NOMO-1 treated with dmso at 0.1 percent for 144 hours (cell line): Measurements from ENCODE around the gene KIAA0232.

ENCODE experiments used
- DNase-seq: peaks from one replicate; lab custom pipeline; 2025; ENCODE audit not compliant: unreplicated experiment; lab: John Stamatoyannopoulos, UW

KIAA0232 gene

GRCh38 chr4:6845027-6845426 lies 62.5 kb downstream of the KIAA0232 start:
- no peak for DNase-seq

GRCh38 chr4:6845574-6845973 lies 63.0 kb downstream of the KIAA0232 start:
- no peak for DNase-seq

- no peak for DNase-seq
Measured at GRCh38 chr4:6847178-6847577, 64.7 kb downstream of the KIAA0232 start.

GRCh38 chr4:6848717-6849305 lies 66.3 kb downstream of the KIAA0232 start:
- no peak for DNase-seq

GRCh38 chr4:6849691-6850090 lies 67.2 kb downstream of the KIAA0232 start:
- DNase-seq, result no peak

- no peak for DNase-seq
Measured at GRCh38 chr4:6851431-6851830, 68.9 kb downstream of the KIAA0232 start.

- DNase-seq, result no peak
Measured at GRCh38 chr4:6851962-6852361, 69.4 kb downstream of the KIAA0232 start.

GRCh38 chr4:6852582-6852981 lies 70.1 kb downstream of the KIAA0232 start:
- no peak for DNase-seq

- DNase-seq, result no peak
Measured at GRCh38 chr4:6854098-6854744, 71.7 kb downstream of the KIAA0232 start.

- DNase-seq, result no peak
Measured at GRCh38 chr4:6855692-6856297, 73.3 kb downstream of the KIAA0232 start.

GRCh38 chr4:6856391-6856790 lies 73.9 kb downstream of the KIAA0232 start:
- DNase-seq, result no peak

- DNase-seq, result no peak
Measured at GRCh38 chr4:6857009-6857882, 74.7 kb downstream of the KIAA0232 start.

- no peak for DNase-seq
Measured at GRCh38 chr4:6858997-6859396, 76.5 kb downstream of the KIAA0232 start.

GRCh38 chr4:6859543-6859942 lies 77.0 kb downstream of the KIAA0232 start:
- DNase-seq, result no peak

GRCh38 chr4:6868386-6868785 lies 85.9 kb downstream of the KIAA0232 start:
- DNase-seq, result no peak

- DNase-seq, result no peak
Measured at GRCh38 chr4:6869944-6870343, 87.4 kb downstream of the KIAA0232 start.

- no peak for DNase-seq
Measured at GRCh38 chr4:6873291-6873690, 90.8 kb downstream of the KIAA0232 start.

- no peak for DNase-seq
Measured at GRCh38 chr4:6873792-6874461, 91.4 kb downstream of the KIAA0232 start.

GRCh38 chr4:6874981-6875380 lies 92.5 kb downstream of the KIAA0232 start:
- DNase-seq, result no peak

GRCh38 chr4:6875431-6875831 lies 92.9 kb downstream of the KIAA0232 start:
- DNase-seq, result peak; percentile 95

- no peak for DNase-seq
Measured at GRCh38 chr4:6876440-6876839, 93.9 kb downstream of the KIAA0232 start.
